ENCODE results near the gene NUP93.

Gene NUP93

DNA sequence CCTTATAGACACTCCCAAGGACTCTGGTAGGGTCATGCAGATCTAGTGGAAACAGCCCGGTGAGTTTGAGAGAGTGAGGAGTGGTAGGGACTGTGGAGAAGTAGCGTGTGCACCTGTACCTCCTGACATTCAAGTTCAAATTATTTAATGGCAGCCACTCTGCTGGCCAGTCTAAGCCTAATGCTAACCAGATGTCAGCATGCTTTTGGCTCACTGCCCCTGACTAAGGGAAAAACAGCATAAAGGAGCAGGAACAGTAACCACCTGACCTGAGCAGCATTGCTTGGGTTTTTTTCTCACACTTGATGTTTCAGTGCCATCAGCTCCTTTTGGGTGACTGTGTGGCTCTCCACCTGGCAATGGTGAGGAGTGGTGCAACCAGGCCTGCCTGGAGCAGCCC is 111.3 kb downstream of the NUP93 start:
- no peaks in the 10 kb centered on the region for H3K4me1 Mint-ChIP-seq

GRCh38 chr16:56841659-56842058 is 111.7 kb downstream of the NUP93 start:
- Mint-ChIP-seq H3K4me3 (no peak overlapping the region), H3K27me3 (ENCODE audit: low read depth) (no peaks in the 10 kb centered on the region), H3K27ac (peak overlapping the region in 2 of 3 experiments; percentile 34 to 81), H3K4me1 (peaks cover 1% of the 10 kb centered on the region), H3K36me3 (ENCODE audit: low read depth) (peaks cover 71% of the 10 kb centered on the region), H3K9me3 (no peaks in the 10 kb centered on the region)
- no peak for TF ChIP-seq CTCF (IDR thresholded peaks at IDR 0.05; ENCODE audit: unreplicated experiment in 3 of 3)

More for the DNA sequence above, 111.3 kb downstream of the NUP93 start:
- Mint-ChIP-seq H3K27me3 (ENCODE audit: low read depth) (no peaks in the 10 kb centered on the region), H3K9me3 (no peaks in the 10 kb centered on the region), H3K4me3 (no peak overlapping the region), H3K36me3 (ENCODE audit: low read depth) (peaks cover 72% of the 10 kb centered on the region), H3K27ac (peak overlapping the region in 2 of 3 experiments; percentile 34 to 81)
- TF ChIP-seq CTCF (IDR thresholded peaks at IDR 0.05; ENCODE audit: unreplicated experiment in 3 of 3) = no peak

DNA sequence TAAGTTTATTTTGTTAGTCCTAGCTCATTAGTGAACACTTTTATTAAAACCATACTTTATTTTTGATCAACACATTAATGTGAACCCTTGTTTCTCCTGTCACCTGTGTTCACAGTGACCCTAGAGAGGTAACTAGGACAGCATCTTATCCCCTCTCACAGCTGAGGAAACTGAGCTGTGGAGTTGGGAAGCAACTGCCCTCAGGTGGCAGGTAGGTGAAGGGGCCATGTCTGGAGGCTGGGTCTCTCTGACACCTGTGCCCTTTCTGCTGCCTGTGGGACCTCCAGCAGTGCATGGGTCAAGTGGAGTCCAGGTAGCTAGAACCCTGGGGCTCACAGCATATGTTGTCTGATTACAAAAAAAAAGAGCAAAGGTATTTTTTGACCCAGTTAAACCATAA is 112.2 kb downstream of the NUP93 start:
- TF ChIP-seq CTCF (IDR thresholded peaks at IDR 0.05; ENCODE audit: unreplicated experiment in 3 of 3) = no peak
- Mint-ChIP-seq H3K27ac (no peak overlapping the region), H3K36me3 (ENCODE audit: low read depth) (peaks cover 67% of the 10 kb centered on the region), H3K4me3 (no peak overlapping the region), H3K4me1 (peaks cover 6% of the 10 kb centered on the region), H3K9me3 (no peaks in the 10 kb centered on the region), H3K27me3 (ENCODE audit: low read depth) (no peaks in the 10 kb centered on the region)

- Mint-ChIP-seq H3K4me3 (no peak overlapping the region), H3K36me3 (ENCODE audit: low read depth) (peaks cover 52% of the 10 kb centered on the region), H3K4me1 (peaks cover 25% of the 10 kb centered on the region), H3K9me3 (no peaks in the 10 kb centered on the region), H3K27me3 (ENCODE audit: low read depth) (no peaks in the 10 kb centered on the region), H3K27ac (no peak overlapping the region)
- TF ChIP-seq CTCF (IDR thresholded peaks at IDR 0.05; ENCODE audit: unreplicated experiment in 3 of 3) = no peak
These were observed 114.1 kb downstream of the NUP93 start for GRCh38 chr16:56844056-56844455.

- TF ChIP-seq CTCF (IDR thresholded peaks at IDR 0.05; ENCODE audit: unreplicated experiment in 3 of 3) = no peak
- Mint-ChIP-seq H3K27ac (peak overlapping the region; percentile 90 to 97 (median 96)), H3K36me3 (ENCODE audit: low read depth) (peaks cover 24% of the 10 kb centered on the region), H3K4me1 (peaks cover 49% of the 10 kb centered on the region), H3K9me3 (no peaks in the 10 kb centered on the region), H3K27me3 (ENCODE audit: low read depth) (no peaks in the 10 kb centered on the region), H3K4me3 (no peak overlapping the region)
These were observed 117.4 kb downstream of the NUP93 start for GRCh38 chr16:56847173-56847910.

Measured in nephron (organoid).